ENCODE measurements around the gene TMPRSS13.
A peak's percentile ranks its signal among the peaks of the same experiment; 100 is the strongest.
"Not testable (repeated sequence)": the region's sequence is repeated elsewhere in the genome, so short reads cannot be mapped to it uniquely, and the experiment has no call there.

TMPRSS13 gene

DNA sequence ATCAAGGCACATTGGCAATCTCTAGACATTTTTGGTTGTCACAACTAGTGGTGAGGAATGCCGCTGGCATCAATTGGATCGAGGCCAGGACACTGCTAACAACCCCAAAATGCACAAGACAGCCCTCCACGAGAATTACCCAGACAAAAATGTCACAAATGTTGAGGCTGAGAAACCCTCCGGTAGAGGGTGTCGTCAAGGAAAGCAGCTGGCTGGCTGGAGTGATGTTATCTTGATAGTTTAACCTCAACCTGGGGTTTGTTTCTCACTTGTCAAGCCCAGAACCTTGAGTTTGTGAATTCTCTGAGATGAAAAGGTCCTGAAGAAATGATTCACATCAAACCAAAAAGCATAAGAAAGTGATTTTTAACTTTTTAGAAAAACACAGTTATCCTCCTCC, 21.1 kb upstream of the TMPRSS13 start:
- peak; percentile 41 for DNase-seq

DNA sequence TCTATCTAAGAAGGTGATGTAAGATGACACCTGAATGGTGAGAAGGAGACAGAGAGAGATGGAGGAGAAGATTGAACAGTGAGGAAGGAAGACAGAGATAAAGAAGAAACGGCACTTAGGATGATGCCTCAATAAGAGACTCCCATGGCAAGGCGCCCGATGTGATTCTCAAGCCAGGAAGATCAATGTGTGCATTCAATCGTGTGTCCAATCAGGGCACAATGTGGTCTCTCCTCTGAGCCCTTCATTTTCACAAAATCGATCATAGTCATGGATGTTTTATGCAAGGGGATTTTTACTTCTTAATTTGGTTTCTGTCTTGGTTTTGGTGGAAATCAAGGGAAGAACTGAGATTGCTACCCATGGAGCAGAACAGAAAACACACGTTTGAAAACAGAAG, 19.9 kb upstream of the TMPRSS13 start:
- no peak for DNase-seq

DNA sequence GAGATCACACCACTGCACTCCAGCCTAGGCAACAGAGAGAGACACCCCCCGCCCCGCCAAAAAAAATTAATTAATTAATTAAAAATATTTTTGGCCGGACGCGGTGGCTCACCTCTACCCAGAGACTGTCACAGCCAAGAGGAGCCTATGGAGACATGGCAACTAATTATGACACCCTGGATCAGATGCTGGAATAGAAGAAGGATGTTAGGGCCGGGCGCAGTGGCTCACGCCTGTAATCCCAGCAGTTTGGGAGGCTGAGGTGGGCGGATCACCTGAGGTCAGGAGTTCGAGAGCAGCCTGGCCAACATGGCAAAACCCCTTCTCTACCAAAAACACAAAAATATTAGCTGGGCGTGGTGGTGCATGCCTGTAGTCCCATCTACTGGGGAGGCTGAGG, 19.3 kb upstream of the TMPRSS13 start:
- not testable (repeated sequence) for DNase-seq

DNA sequence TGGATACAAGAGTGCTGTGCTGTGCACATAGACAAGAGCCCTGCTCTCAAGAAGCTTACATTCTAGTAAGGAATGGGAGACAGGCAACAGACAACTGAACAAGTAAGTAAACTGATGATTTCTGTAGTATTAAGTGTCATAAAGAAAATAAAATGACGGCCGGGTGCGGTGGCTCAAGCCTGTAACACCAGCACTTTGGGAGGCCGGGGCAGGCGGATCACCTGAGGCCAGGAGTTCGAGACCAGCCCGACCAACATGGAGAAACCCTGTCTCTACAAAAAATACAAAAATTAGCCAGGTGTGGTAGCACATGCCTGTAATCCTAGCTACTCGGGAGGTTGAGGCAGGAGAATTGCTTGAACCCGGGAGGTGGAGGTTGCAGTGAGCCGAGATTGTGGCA, 18.5 kb upstream of the TMPRSS13 start:
- not testable (repeated sequence) for DNase-seq

DNA sequence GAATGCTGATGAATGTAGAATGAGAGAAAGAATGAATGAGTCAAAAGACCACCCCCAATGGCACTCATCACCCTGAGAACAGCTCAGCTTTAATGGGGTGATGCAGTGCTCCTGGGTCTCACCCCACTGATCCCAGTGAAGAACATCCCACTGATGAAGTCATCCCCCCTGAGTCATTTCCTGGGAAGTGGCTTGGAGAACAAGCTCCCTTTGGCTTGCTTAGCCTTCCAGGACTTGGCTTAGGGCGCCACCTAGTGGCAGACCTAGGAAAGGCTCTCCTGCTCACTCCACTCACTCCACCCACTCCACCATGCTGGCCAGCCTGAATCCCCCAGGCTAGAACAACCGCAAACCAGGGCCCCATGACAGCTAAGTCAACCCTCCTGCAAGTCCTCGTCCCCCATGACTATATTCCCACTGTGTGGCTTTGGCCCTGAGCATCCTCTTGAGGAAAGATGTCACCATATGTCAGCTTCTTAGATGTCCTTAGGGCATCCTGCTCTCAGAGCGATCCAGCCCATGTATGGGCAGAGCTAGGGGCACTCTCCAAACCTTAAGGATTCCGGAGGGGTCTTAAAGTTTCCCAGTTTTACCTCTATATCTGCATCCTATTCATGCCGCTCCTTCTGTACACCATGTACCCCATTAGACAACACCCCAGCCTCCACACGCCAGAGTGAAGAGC, 17.8 kb upstream of the TMPRSS13 start:
- peak; percentile 86 for DNase-seq

DNA sequence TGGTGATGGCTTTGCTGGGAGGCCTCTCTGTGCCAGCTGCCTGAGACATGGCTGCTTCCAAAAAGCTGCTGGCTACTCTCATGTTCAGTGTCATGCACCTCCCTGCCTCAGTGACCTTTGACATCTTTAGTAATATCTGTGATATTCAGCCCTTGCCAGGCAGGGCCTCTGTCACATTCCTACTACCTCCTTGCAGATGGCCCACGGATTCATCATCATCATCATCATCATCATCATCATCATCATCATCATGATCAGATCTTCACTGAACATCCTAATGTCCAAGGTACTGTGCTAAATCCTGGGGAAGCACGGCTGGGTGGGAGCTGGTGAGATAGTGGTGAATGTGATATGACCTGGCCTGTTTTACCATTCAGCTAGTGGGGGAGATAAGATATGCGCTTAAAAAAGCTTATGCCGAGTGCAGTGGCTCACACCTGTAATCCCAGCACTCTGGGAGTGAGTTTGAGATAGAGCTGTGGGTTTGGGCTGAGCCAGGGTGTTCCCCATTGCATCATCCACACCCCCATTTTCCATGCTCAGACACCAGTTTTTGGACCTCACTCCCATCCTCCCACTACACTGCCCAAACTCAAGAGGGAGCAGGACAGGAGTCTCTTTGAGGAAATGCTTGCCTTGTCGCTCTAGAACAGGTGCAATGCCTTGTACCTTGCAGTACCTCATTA, 17.1 kb upstream of the TMPRSS13 start:
- DNase-seq: no peak

DNA sequence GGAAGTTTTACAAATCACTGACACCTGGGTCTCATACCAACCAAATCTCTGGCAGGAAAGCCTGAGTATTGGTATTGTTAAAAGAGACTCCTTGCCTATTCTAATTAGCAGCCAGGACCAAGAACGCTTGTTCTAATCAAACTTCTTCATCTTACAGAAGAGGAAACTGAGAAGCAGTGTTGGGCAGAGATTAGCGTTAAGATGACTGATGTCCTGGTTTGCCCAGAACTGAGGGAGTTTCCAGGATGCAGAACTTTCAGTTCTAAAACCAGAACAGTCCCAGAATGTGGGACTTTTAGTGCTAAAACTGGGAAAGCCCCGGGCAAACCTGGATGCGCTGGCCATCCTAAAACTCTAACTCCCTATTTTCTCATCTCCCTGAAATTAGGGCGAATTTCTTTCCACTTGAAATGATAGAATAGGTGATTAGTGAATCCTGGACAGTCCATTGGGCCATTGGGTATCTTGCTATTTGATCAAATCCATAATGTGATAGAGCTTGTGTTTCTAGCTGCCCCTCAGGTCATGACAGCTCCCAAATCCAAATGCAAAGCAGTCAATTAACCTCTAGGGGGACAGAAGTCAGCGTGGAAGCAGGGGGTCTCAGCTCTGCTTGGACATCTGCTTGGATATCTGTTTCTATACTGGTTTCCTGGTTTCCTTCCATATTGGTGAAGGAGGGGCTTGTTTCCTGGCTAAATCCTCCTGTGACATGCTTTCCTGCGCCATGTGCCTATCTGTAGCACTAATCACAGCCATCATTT, 16.0 kb upstream of the TMPRSS13 start:
- no peak for DNase-seq

DNA sequence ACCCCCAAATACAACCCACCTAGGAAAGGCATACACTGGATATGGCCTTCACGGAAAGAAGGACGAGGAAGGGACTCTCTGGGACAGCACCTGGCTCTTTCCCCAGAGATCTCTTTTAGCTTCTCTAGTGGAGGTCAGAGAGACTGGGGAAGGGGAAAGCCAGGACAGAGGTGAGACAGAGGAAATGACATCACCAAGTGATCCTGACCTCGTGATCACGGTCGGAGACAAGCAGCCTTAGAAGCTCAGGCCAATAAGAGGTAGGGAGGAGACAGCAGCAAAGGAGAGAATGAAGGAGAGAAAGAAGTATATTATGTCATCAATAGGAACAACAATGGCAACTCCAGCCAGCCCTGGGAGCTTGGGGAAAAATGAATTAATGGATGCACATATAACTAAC, 15.4 kb upstream of the TMPRSS13 start:
- no peak for DNase-seq

DNA sequence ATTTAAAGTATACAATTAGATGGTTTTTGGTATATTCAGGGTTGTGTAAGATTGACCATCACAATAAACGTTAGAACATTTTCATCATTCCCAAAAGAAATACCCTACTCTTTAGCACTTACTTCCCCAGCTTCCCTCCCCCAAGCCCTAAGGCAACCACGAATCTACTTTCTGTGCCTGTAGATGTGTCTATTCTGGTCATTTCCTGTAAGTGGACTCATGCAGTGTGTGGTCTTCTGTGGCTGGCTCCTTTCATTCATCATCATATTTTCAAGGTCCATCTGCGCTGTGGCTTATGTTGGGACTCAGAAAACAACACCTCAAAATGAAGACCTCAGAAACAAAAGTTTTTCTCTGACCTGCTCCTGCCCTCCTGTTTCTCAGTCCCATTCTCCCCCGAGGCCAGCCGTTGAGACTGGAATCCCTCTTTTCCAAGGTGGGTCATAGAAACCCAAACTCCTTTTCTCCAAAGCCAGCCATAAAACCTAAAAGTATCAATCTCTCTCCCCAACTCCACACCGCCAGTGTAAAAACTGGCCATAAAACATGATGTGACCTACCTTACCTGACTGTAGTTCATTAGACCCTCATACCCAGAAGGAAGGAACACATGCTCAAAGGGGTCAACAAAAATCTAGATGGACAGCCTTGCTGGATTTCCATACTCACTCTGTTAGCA, 12.9 kb upstream of the TMPRSS13 start:
- DNase-seq: no peak

DNA sequence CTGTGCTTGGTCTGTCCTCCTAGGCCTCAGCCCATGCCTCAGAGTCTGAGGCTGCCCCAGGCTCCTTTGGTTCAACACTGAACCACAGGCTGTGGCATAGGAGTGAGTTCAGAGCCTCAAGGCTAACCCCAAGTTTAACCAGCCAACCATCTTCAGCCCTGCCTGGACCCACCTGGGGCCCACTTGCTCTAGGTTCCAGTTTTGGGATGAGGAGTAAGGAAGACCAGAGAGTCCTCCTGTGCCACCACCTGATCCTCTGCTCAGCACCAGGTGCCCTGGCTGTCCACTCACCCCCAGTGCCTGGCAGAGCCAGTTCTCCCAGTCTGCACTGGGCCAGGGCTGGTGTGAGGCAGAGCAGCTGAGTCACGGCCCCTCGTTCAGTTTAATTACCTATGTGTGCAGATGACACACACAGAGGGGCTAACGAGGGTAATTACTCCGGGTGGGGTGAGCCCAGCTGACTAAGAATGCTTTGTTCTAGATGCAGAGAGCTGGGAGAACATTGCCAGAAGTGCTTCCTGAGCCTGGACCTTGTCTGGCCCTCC, 12.0 kb upstream of the TMPRSS13 start:
- no peak for DNase-seq

DNA sequence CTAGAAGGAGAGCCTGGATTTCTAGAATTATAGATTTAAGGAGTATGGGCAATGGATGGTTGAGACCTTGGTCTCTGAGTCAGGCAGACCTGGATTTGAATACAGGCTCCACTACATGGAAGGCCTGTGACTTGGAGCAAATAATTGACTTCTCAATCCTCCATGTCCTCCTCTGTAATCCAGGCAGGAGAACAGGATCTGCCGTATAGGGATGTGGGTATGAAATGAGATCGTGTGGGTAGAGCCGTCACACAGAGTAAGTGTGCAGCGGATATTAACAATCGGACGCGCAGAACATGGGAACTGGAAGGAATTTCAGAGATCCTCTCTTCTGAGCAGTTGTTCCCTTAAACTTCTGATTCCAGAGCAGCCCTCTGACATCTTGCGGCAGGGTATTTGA, 11.5 kb upstream of the TMPRSS13 start:
- no peak for DNase-seq

DNA sequence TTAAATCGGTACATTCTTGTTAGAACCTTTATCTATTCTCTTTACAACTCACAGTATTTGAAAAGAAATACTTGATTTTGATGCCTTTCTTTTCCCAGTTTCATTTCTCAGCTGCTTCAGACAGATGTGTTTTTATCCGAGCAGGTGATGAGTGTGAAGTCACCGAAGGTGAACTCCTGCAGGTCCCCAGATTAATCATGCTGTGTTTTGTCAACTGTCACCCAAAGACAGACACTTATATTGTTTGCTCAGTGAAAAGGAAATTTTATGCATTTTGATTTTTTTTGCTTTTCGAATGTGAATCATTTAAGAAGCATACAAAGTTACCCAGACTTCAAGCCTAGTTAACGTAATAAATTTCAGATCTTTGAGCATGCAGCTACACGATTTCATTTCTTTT, 7.8 kb upstream of the TMPRSS13 start:
- no peak for DNase-seq

DNA sequence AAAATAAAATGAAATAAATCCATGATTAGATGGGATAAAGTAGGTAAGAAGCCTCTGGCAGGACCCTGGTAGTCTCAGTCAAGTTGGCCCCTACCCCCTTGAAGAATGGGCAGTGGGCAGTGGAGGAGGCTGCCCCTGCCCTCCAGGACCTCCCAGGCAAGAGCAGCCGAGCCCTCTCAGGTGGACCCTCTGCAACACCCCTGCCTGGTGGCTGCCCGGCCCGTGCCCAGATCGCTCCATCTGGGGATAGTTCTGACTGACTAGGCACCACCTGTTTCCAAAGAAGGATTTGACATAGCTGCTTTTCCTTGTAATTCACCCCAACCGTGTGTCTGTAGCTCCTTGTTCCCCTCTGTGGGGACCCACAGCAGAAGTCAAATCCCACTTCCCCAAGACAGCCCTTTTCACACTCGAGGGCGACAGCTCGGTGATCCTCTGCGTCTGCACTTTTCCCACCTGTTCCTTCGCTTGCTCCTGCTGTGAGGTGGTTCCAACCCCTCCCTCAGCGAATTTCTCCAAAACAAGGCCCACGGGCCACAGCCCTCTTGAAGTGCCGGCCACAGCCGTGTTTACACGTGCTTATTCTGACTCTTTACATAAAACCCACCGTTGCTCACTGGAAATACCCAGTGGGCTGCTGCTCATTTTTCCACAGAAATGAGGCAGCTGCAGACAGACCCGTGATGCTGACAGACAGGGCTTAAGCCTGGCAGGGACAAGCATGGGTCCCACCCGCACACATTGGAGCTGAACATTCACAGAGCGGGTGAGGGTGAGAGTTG, 5.5 kb upstream of the TMPRSS13 start:
- no peak for DNase-seq

DNA sequence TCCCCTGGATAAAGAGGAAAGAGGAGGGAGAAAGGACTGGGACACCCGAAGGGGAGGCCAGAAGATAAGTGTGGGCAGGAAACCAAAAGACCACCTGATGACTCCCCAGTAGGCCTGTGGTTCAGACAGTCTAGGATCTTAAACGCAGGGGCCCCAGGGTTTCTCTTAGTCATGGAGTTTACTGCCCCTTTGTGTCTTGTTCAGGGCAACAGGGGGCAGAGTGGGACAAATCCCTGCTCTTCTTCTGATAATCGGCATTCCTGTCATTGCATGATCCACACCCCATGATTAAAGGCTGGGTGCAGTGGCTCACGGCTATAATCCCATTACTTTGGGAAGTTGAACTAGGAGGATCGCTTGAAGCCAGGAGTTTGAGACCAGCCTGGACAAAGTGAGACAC, 4.7 kb upstream of the TMPRSS13 start:
- no peak for DNase-seq

DNA sequence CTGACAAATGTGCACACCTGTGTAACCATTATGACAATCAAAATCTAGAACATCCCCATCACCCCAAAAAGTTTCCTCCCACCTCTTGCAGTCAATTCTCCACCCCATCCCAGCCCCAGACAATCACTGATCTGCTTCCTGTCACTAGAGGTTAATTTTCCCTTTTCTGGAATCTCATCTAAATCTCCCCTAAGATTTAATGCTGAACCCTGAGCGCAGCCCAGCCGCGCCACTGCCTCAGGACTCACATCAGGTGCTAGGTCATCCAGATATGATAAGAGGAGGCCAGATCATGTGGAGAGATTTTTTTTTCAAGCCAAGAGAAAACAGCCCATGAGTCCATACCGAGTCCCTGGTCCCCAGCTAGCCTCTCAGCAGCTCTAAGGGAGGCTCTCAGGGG, 4.3 kb upstream of the TMPRSS13 start:
- no peak for DNase-seq

DNA sequence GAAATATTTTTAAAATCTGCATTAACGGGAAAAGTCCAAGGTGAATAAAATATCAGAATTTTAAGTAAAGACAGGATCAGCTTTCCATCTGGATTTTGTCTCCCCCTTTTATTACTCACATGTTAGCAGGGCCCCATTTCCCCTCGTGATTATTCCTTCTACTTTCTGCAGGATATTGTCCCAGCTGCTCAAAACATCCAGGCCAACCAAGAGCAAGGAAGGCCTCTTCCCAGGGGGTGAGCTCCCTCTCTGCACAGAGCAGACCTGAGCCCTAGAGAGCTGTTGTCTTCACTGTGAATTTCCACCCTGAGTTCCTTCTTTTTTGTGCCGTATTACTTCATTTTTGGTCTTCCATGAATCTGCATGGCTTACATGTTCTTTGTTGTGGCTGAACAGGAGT, 3.7 kb upstream of the TMPRSS13 start:
- DNase-seq: no peak

DNA sequence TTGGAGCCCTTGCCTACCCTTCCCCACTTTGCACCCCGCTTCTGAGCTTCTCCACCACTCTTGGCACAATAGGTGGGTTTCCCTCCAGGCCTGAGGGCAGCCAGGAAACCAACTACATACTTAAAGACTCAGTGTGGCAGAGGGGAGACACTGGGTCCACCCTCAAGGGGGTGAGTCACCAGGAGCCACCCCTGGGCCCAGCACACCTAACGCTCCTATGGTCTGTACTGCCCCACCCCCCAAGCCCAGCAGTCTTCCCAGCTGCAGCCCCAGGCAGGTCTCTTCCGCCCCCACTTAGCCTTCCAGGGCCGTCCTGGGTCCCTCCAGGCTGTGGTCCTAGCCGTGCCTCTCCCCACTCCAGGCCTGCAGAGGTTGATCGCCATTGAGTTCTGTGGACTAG, 3.2 kb upstream of the TMPRSS13 start:
- DNase-seq: no peak

DNA sequence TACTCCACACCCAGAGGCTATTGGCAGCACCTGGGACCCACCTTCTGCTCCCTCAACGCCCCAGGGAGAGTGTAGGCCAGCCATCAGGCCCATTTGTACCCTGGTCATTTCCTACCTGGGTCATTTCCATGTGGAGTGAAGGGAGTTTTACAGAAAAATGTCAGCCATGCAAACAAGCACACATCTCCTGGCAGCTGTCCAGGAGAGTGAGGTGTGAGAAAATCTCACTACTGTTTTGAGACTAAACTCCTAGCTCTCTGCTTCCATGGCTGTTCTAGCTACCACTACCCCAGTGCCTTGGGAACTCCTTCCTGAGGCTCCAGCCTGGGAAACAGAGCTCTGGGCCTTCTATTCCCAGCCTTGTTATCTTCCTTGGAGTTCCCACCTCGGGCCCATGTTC, 2.8 kb upstream of the TMPRSS13 start:
- DNase-seq: no peak

DNA sequence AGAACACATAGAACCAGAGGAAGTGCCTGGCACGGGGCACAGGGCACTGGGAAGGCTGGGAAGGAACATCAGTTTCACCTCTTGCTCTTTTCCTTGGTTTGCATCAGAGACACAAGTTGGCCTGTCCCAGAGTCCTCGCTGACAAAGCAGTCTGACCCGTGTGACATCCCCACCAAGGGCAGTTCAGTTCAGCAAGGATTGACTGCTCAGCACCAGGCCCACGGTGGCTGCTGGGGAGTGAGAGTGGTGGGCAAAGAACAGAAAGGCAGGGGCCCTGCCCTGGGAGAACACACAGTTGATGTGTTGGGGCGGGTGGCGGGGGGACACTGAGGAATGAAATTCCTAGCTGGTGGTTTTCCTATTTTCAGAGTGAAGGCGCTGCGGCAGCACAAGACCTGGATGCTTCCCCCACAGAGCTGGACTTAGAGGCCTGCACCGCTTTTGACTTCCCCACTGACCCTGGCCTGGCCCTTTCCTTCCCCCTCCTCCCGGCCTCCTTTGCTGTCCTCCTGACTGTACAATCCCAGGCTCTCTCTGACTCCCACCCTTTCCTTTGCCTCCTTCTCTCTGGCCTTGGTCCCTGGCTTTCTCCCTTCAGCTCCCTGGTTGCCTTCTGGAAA, 2.2 kb upstream of the TMPRSS13 start:
- no peak for DNase-seq

DNA sequence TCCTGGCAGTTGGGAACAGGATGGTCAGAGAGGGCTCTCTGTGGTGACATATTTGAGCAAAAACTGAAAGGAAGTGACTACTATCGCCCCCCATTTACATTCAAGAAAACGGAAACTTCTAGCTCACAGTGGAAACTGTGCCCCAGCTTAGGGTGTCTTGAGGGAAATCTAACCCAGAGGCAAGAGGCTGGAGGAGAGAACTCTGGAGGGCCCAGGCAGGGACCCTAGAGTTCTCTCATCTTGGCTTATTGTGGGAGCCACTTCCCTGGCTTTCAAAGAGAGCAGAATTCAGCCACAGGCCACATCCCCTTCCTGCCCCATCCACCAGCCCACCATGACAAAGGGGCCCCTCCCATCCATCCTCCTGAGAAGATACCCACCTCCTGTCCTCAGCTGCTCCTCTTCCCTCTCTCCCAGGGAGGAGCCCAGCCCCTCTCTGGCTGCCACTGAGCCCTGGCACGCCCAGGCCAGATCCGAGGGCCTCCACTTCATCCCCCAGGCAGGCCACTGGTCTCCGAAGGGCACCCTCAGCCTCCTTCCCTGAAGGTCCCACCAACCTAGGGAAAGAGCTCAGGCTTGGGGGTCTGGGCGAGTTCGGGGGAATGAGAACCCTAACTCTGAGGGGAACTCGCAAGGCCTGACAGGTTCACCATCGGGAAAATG, 1.6 kb upstream of the TMPRSS13 start:
- no peak for DNase-seq

DNA sequence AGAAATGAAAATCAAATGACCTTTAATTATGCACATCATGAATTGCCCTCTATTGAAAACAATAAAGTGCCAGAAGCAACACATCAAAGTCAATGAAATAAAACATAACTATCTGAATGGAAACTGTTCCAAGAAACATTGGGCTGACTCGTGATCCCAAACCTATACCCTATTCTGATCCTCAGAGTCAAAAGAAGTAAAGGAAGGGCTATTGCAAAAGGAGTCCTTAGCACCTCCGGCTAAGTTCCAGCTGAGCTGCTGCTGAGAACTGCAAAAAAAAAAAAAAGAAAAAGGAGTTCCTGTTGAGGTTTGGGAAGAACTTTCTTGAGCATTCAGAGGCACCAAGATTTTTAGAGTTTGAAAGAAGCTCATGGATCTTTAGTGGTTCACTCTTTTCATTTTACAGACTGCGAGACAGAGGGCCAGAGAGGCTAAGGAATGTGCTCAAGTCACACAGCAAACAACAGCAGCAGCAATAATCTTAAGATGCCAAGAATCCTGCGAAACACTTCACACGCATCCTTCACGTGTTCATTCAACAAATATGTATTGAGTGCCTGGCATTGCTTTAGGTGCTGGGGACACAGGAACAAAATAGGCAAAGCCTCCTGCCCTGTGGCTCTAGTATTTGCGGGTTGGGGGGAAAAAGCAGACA, 841 bp upstream of the TMPRSS13 start:
- DNase-seq: no peak

All from T-helper 9 cell (primary cell).